DND-41 (cell line): ENCODE measurements around the gene ATXN7L2.

Experiments
- ATAC-seq: fragments of 200-7000 bp; cut with Tn5 transposase; 3 replicates; pipeline ENCODE4 v1.9.1; 2021; ENCODE audit warnings: low read depth; ENCODE audit not compliant: insufficient read depth
- DNase-seq: peaks from one replicate; pipeline ENCODE4 v3.0.0-alpha.2; 2020
- H2AFZ ChIP-seq: 2 replicates; pipeline ENCODE4 v1.6.0; 2012; ENCODE audit warnings: low read depth, low read length
- H3K27ac ChIP-seq: 2 replicates; pipeline ENCODE4 v1.5.1; 2012; ENCODE audit warnings: low read length, inconsistent platforms
- H3K27me3 ChIP-seq: fragments of 200-600 bp; sonication (generic); 2 replicates; pipeline ENCODE4 v1.6.0; 2012; ENCODE audit warnings: low read length, mild to moderate bottlenecking, inconsistent platforms; ENCODE audit not compliant: insufficient read depth, poor library complexity
- H3K36me3 ChIP-seq: 2 replicates; pipeline ENCODE4 v1.5.1; 2012; ENCODE audit warnings: low read length, inconsistent platforms; ENCODE audit not compliant: insufficient read depth
- H3K4me1 ChIP-seq: 2 replicates; pipeline ENCODE4 v1.5.1; 2012; ENCODE audit warnings: mild to moderate bottlenecking, low read length; ENCODE audit not compliant: insufficient read depth
- H3K4me2 ChIP-seq: 2 replicates; pipeline ENCODE4 v1.6.0; 2012; ENCODE audit warnings: mild to moderate bottlenecking, moderate library complexity, low read length, inconsistent platforms; ENCODE audit not compliant: insufficient read depth
- H3K4me3 ChIP-seq, 2 experiments: fragments of 200-600 bp in 1 of 2; shearing (Covaris generic) in 1 of 2; 2 replicates each; pipeline ENCODE4 v1.5.1; 2012 to 2016; ENCODE audit warnings: inconsistent platforms in 2 of 2, low read length in 2 of 2, mild to moderate bottlenecking in 2 of 2, low read depth in 1 of 2, moderate library complexity in 1 of 2
- H3K79me2 ChIP-seq: 2 replicates; pipeline ENCODE4 v1.6.0; 2012; ENCODE audit warnings: low read length, inconsistent platforms; ENCODE audit not compliant: insufficient read depth
- H3K9ac ChIP-seq: 2 replicates; pipeline ENCODE4 v1.6.0; 2012; ENCODE audit warnings: low read depth, mild to moderate bottlenecking, inconsistent platforms, low read length, moderate library complexity
- H3K9me3 ChIP-seq: 2 replicates; pipeline ENCODE4 v1.5.1; 2012; ENCODE audit warnings: low read length, moderate library complexity, mild to moderate bottlenecking, inconsistent platforms; ENCODE audit not compliant: insufficient read depth, severe bottlenecking
- H4K20me1 ChIP-seq: 2 replicates; pipeline ENCODE4 v1.6.0; 2012; ENCODE audit warnings: low read length; ENCODE audit not compliant: insufficient read depth
- CTCF ChIP-seq: IDR thresholded peaks from 2 replicates; pipeline ENCODE4 v1.5.1; 2012; ENCODE audit warnings: borderline replicate concordance, low read length, moderate library complexity, mild to moderate bottlenecking; ENCODE audit not compliant: poor library complexity, severe bottlenecking; ENCODE audit errors: extremely low read depth
- EZH2 ChIP-seq: IDR thresholded peaks from 3 replicates; pipeline ENCODE4 v1.6.1; 2012; ENCODE audit warnings: borderline replicate concordance, low read depth, mild to moderate bottlenecking, moderate library complexity, low read length, inconsistent platforms; ENCODE audit not compliant: severe bottlenecking

ATXN7L2 gene

GRCh38 chr1:109521002-109521951, 37.6 kb downstream of the ATXN7L2 start:
- H3K9ac ChIP-seq, result no peak overlapping the region
- DNase-seq, result no peak
- no peak for ATAC-seq
- H2AFZ ChIP-seq, result no peak overlapping the region
- H3K4me3 ChIP-seq, result no peak overlapping the region
- H3K27me3 ChIP-seq, result peaks cover 7% of the 10 kb centered on the region
- H4K20me1 ChIP-seq, result no peaks in the 10 kb centered on the region
- H3K27ac ChIP-seq, result no peak overlapping the region
- H3K9me3 ChIP-seq, result no peaks in the 10 kb centered on the region
- H3K79me2 ChIP-seq, result no peaks in the 10 kb centered on the region
- H3K4me1 ChIP-seq, result no peaks in the 10 kb centered on the region
- H3K4me2 ChIP-seq, result no peak overlapping the region
- no peaks in the 10 kb centered on the region for H3K36me3 ChIP-seq
- TF ChIP-seq CTCF (no peak), EZH2 (no peak)

- no peak overlapping the region for H3K4me2 ChIP-seq
- DNase-seq (no peak), ATAC-seq (no peak)
- H4K20me1 ChIP-seq, result no peaks in the 10 kb centered on the region
- H3K27ac ChIP-seq, result no peak overlapping the region
- H3K36me3 ChIP-seq, result no peaks in the 10 kb centered on the region
- no peaks in the 10 kb centered on the region for H3K4me1 ChIP-seq
- no peaks in the 10 kb centered on the region for H3K79me2 ChIP-seq
- no peaks in the 10 kb centered on the region for H3K9me3 ChIP-seq
- H3K9ac ChIP-seq, result no peak overlapping the region
- H3K27me3 ChIP-seq, result peaks cover 7% of the 10 kb centered on the region
- no peak overlapping the region for H3K4me3 ChIP-seq
- no peak overlapping the region for H2AFZ ChIP-seq
- no peak for TF ChIP-seq CTCF
- TF ChIP-seq EZH2, result no peak
Measured at GRCh38 chr1:109522026-109522425, 38.3 kb downstream of the ATXN7L2 start.

GRCh38 chr1:109523706-109524105, 40.0 kb downstream of the ATXN7L2 start:
- ATAC-seq, result no peak
- H3K9ac ChIP-seq, result no peak overlapping the region
- no peak overlapping the region for H2AFZ ChIP-seq
- no peak for DNase-seq
- no peaks in the 10 kb centered on the region for H3K4me1 ChIP-seq
- H3K4me3 ChIP-seq, result no peak overlapping the region
- no peaks in the 10 kb centered on the region for H4K20me1 ChIP-seq
- no peaks in the 10 kb centered on the region for H3K9me3 ChIP-seq
- H3K79me2 ChIP-seq, result no peaks in the 10 kb centered on the region
- peaks cover 7% of the 10 kb centered on the region for H3K27me3 ChIP-seq
- TF ChIP-seq CTCF, result no peak
- TF ChIP-seq EZH2, result no peak
- H3K4me2 ChIP-seq, result no peak overlapping the region
- H3K36me3 ChIP-seq, result no peaks in the 10 kb centered on the region
- H3K27ac ChIP-seq, result no peak overlapping the region
